ENCODE data around the gene MRPL34. TPM values are rescaled to one million over a fixed set of nuclear protein-coding genes. Genes with fewer than 3 reads are reported as not detected.
A peak's percentile ranks its signal among the peaks of the same experiment; 100 is the strongest.

The MRPL34 gene
- total and polyA plus RNA-seq, 9 of the 15 experiments (the other 6 are each of a cell fraction or from before 2014, with no cell fraction given), result 11.5 to 256 (median 72.5) TPM

DNA sequence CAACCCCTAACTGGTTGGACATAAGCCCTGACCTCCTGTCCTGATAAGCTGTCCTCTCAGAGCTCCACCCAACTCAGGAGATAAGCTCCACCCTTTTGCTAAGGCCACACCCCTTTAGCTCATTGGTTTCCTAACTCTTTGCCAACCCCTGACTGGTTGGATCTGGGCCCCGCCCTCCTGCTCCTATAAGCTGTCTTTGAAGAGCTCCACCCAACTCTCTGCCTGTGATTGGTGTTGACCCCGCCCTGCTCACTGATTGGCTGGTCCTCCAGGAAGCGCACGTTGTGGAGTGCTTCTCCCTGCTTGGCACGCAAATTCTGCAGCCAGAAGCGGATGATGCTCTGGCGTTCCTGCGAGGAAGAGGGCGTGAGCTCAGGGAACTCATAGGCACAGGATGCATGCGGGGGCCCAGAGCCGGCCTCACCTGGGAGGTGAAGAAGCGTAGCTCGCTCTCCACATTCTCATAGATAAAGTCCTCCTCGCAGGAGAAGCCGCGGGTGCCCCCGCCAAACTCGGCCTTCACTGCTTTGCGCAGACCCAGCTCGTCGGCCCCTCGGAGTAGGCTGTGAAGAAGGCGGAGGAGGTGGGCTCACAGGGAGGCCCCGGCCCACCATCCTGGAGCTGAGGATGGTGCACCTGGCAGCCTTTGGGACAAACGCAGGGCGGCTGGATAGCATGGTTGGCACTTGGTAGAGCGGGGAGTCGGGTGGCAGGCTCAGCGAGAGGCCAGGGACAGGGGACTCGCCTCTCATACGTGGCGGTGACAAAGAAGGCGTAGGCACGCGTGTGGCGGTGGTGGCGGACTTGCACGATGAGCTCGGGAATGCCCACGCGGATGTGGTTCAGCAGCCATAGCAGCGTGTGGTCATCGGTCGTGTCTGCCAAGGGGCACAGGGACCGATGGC lies 27.3 kb downstream of the MRPL34 start (continued):
- TF ChIP-seq CEBPZ (IDR thresholded peaks at IDR 0.05; ENCODE audit: borderline replicate concordance, low read depth, low read length) (peak; percentile 54; the same call in 1 of the 2 replicates), TBL1XR1 (IDR thresholded peaks at IDR 0.05; ENCODE audit: low read length in 2 of 2) (no peak; a peak in 1 of 4 replicates), ERF (CRISPR knock-in tag; IDR thresholded peaks at IDR 0.05) (no peak), ZNF197 (CRISPR knock-in tag; IDR thresholded peaks at IDR 0.05; ENCODE audit: low read depth) (no peak), KLF6 (CRISPR knock-in tag; IDR thresholded peaks at IDR 0.05; ENCODE audit: borderline replicate concordance) (no peak), HDAC3 (IDR thresholded peaks at IDR 0.05; ENCODE audit: borderline replicate concordance, partially characterized antibody) (no peak), RNF2 (IDR thresholded peaks at IDR 0.05) (no peak), MEF2D (tag; conservative IDR thresholded peaks at IDR 0.05; ENCODE audit: low read depth) (no peak), ZBTB26 (CRISPR knock-in tag; IDR thresholded peaks at IDR 0.05) (no peak), ZNF253 (CRISPR knock-in tag; conservative IDR thresholded peaks at IDR 0.05) (no peak), PCBP2 (IDR thresholded peaks at IDR 0.05; ENCODE audit: low read depth, low read length, poor library complexity, severe bottlenecking) (no peak), HINFP (tag; conservative IDR thresholded peaks at IDR 0.05; ENCODE audit: low read depth) (no peak), HDAC6 (IDR thresholded peaks at IDR 0.05; ENCODE audit: low read depth, low read length) (no peak), KHSRP (IDR thresholded peaks at IDR 0.05) (no peak), ZNF384 (IDR thresholded peaks at IDR 0.05; ENCODE audit: low read depth, low read length) (0 out of 2 replicates have a peak, but pooled peaks have one; percentile 7), CHD2 (IDR thresholded peaks at IDR 0.05; ENCODE audit: low read depth, low read length) (peak; percentile 77), HNRNPLL (IDR thresholded peaks at IDR 0.05; ENCODE audit: low read depth, low read length, poor library complexity, severe bottlenecking) (no peak), RAD21 (CRISPR knock-in tag; conservative IDR thresholded peaks at IDR 0.05 in 1 of 2, IDR thresholded peaks at IDR 0.05 in 1 of 2) (no peak)
- TF ChIP-seq, protein P1, sequence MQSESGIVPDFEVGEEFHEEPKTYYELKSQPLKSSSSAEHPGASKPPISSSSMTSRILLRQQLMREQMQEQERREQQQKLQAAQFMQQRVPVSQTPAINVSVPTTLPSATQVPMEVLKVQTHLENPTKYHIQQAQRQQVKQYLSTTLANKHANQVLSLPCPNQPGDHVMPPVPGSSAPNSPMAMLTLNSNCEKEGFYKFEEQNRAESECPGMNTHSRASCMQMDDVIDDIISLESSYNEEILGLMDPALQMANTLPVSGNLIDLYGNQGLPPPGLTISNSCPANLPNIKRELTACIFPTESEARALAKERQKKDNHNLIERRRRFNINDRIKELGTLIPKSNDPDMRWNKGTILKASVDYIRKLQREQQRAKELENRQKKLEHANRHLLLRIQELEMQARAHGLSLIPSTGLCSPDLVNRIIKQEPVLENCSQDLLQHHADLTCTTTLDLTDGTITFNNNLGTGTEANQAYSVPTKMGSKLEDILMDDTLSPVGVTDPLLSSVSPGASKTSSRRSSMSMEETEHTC (IDR thresholded peaks at IDR 0.05), result no peak

Data from K562 (cell line).